GM12874 (cell line): Measurements from ENCODE around the gene BCL2.

ENCODE experiments used
- CTCF ChIP-seq: IDR thresholded peaks from 2 replicates; pipeline ENCODE4 v1.5.1; 2011; ENCODE audit warnings: low read depth, mild to moderate bottlenecking, control low read depth, low read length, moderate library complexity; ENCODE audit not compliant: insufficient read depth

Gene BCL2

GRCh38 chr18:63205791-63206252 lies 113.7 kb downstream of the BCL2 start:
- no peak for TF ChIP-seq CTCF

DNA sequence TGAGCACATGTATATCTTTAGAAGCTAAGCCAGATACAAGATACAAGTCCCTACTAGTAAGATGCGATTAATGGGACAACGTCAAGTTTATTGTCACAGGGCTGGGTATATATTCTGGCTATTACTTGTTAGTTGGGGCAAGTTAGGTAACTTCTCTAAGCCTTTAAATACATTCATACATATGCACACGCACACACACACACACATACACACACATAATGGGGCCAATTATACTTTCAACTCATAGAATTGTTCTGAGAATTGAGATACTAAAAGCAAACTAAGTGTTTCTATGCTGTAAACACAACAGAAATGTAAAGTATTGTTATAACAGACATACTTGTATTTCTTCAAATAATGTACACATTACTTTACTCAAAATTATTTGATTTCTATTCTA lies 116.1 kb downstream of the BCL2 start:
- TF ChIP-seq CTCF = no peak

- TF ChIP-seq CTCF = no peak
Observed at GRCh38 chr18:63202828-63203227, 116.7 kb downstream of the BCL2 start.

DNA sequence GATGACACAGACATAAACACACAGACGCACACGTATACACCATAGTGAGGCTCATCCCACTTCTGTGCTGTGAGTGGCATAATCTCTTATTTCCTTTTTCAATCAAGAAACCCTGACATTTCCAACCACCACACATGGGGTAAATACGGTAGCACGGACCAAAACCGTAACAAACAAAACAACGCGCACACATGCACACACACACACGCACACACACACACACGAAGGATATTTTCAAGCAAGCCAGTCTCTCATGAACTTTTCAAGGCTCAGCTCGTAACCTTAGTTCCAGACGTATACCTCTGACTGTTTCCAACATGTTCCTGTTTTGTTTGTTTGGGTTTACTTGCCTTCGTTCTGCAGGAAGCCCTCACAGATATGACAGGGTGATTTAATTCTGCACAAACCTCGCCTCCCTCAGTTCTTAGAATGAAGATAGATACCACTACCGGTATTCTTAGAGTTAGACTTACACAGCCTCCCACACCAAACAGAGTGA lies 119.8 kb downstream of the BCL2 start:
- no peak for TF ChIP-seq CTCF

GRCh38 chr18:63198868-63199742 lies 120.5 kb downstream of the BCL2 start:
- TF ChIP-seq CTCF = no peak

DNA sequence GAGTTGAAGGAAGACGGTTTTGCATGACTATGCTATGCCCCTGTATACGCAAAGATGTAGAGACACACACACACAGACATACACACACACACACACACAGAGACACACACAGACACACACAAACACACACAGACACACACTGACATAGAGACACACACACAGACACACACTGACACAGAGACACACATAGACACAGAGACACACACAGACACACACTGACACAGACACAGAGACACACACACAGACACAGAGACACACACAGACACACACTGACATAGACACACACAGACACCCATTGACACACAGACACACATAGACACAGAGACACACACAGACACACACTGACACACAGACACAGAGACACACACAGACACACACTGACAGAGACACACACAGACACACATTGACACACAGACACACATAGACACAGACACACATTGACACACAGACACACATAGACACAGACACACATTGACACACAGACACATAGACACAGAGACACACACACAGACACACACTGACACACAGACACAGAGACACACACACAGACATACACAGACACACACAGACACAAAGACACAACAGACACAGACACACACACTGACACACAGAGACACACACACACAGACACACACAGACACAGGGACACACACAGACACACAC lies 121.3 kb downstream of the BCL2 start:
- no peak for TF ChIP-seq CTCF

DNA sequence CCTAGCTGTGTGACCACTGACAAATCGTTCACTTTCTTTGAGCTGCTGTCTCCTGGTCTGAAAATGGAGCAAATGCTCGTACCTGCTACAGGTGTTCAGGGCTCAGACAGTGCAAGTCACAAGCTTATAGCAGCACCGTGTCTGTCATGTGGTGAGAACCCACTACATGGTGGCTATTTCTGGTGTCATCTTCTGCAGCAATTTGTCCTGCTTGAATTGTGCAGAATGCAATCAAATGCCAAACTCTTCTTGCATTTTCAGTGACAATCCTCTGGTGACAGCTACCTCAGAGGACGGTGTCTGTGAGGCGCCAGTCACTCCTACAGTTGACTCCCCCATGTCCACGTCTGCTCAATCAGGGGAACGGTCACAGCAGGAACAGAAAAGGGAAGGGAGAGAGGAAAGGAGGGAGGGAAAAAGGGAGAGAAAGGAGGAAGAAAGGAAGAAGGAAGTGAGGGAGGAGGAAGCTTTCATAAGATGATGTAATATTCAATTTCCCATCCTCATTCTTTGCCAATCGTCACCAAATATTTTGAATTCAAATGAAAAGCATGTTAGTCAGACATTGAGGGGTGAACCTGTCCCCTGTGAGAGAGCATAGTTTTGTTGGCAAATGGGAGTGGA lies 122.2 kb downstream of the BCL2 start:
- TF ChIP-seq CTCF = no peak
